Skeletal muscle cell (primary cell): ENCODE results near the gene HCN1.
"Not testable (repeated sequence)": the region's sequence is repeated elsewhere in the genome, so short reads cannot be mapped to it uniquely, and the experiment has no call there.

Experiments used
- DNase-seq: peaks from one replicate; pipeline ENCODE4 v3.0.0-alpha.2; 2010; ENCODE audit warnings: low read depth
- H3K4me3 ChIP-seq: 2 replicates; pipeline ENCODE4 v1.5.1; 2011; ENCODE audit warnings: low read depth, mild to moderate bottlenecking, control low read depth, low read length, moderate library complexity

HCN1 gene

GRCh38 chr5:45355189-45355992, 340.8 kb downstream of the HCN1 start:
- no peak for DNase-seq
- no peak overlapping the region for H3K4me3 ChIP-seq

- DNase-seq = no peak
- no peak overlapping the region for H3K4me3 ChIP-seq
These were observed 359.7 kb downstream of the HCN1 start for GRCh38 chr5:45336464-45336863.

GRCh38 chr5:45335978-45336377, 360.2 kb downstream of the HCN1 start:
- no peak overlapping the region for H3K4me3 ChIP-seq
- DNase-seq = no peak

- no peak for DNase-seq
- no peak overlapping the region for H3K4me3 ChIP-seq
These were observed 360.8 kb downstream of the HCN1 start for GRCh38 chr5:45335346-45335745.

- no peak overlapping the region for H3K4me3 ChIP-seq
- DNase-seq = no peak
These were observed 361.2 kb downstream of the HCN1 start for GRCh38 chr5:45334939-45335338.

GRCh38 chr5:45312627-45313026, 383.6 kb downstream of the HCN1 start:
- not testable (repeated sequence) for DNase-seq, H3K4me3 ChIP-seq

GRCh38 chr5:45295231-45295630, 400.9 kb downstream of the HCN1 start:
- H3K4me3 ChIP-seq = no peak overlapping the region
- no peak for DNase-seq

GRCh38 chr5:45288746-45289145, 407.4 kb downstream of the HCN1 start:
- DNase-seq = no peak
- H3K4me3 ChIP-seq = no peak overlapping the region

- no peak for DNase-seq
- no peak overlapping the region for H3K4me3 ChIP-seq
These were observed 411.7 kb downstream of the HCN1 start for GRCh38 chr5:45284436-45284835.

GRCh38 chr5:45281081-45281480, 415.1 kb downstream of the HCN1 start:
- H3K4me3 ChIP-seq = no peak overlapping the region
- DNase-seq = no peak

- H3K4me3 ChIP-seq = no peak overlapping the region
- no peak for DNase-seq
These were observed 417.1 kb downstream of the HCN1 start for GRCh38 chr5:45279109-45279508.

- H3K4me3 ChIP-seq = no peak overlapping the region
- DNase-seq = no peak
These were observed 418.3 kb downstream of the HCN1 start for GRCh38 chr5:45277860-45278259.

- no peak for DNase-seq
These were observed 421.9 kb downstream of the HCN1 start for GRCh38 chr5:45274241-45274640.

GRCh38 chr5:45271626-45272025, 424.6 kb downstream of the HCN1 start:
- no peak for DNase-seq
- no peak overlapping the region for H3K4me3 ChIP-seq

More at GRCh38 chr5:45274241-45274640, 421.9 kb downstream of the HCN1 start:
- no peak overlapping the region for H3K4me3 ChIP-seq

GRCh38 chr5:45264447-45264846, 431.7 kb downstream of the HCN1 start:
- DNase-seq = no peak
- H3K4me3 ChIP-seq = no peak overlapping the region

GRCh38 chr5:45262061-45262590, 434.1 kb downstream of the HCN1 start:
- no peak overlapping the region for H3K4me3 ChIP-seq
- no peak for DNase-seq

GRCh38 chr5:45261125-45261524, 435.1 kb downstream of the HCN1 start:
- no peak for DNase-seq
- no peak overlapping the region for H3K4me3 ChIP-seq

GRCh38 chr5:45260292-45260691, 435.9 kb downstream of the HCN1 start:
- DNase-seq = no peak
- H3K4me3 ChIP-seq = no peak overlapping the region

GRCh38 chr5:45252978-45253377, 443.2 kb downstream of the HCN1 start:
- DNase-seq = no peak

GRCh38 chr5:45252541-45252940, 443.6 kb downstream of the HCN1 start:
- DNase-seq = no peak
- H3K4me3 ChIP-seq = no peak overlapping the region

More at GRCh38 chr5:45252978-45253377, 443.2 kb downstream of the HCN1 start:
- H3K4me3 ChIP-seq = no peak overlapping the region

- DNase-seq = no peak
- H3K4me3 ChIP-seq = no peak overlapping the region
These were observed 470.6 kb downstream of the HCN1 start for GRCh38 chr5:45225571-45226031.
